OCI-LY3 (cell line): Measurements from ENCODE around the gene COL4A6.

Source experiments
- CTCF ChIP-seq: fragments of 200-600, 300-600 bp; sonication (generic); IDR thresholded peaks from 2 replicates; pipeline ENCODE4 v1.5.1; 2014; ENCODE audit warnings: antibody characterized with exemption, low read length, low read depth
- EZH2phosphoT487 ChIP-seq: fragments of 200-600 bp; shearing (Covaris generic); IDR thresholded peaks from 2 replicates; pipeline ENCODE4 v1.6.1; 2018; ENCODE audit warnings: antibody characterized with exemption, mixed run types, low read depth

- TF ChIP-seq CTCF (no peak), EZH2phosphoT487 (no peak)
Observed at GRCh38 chrX:108114541-108114940, 323.7 kb downstream of the COL4A6 start.
